Activated T-cell treated with anti-CD3 and anti-CD28 coated beads, Interleukin-2, amount 50 U/mL, for 48 hours (primary cell): ENCODE results near the gene FSTL4.

ENCODE experiments used
- DNase-seq, 2 experiments: peaks; one replicate each; pipeline ENCODE4 v3.0.0-alpha.2; 2020

Gene FSTL4

DNA sequence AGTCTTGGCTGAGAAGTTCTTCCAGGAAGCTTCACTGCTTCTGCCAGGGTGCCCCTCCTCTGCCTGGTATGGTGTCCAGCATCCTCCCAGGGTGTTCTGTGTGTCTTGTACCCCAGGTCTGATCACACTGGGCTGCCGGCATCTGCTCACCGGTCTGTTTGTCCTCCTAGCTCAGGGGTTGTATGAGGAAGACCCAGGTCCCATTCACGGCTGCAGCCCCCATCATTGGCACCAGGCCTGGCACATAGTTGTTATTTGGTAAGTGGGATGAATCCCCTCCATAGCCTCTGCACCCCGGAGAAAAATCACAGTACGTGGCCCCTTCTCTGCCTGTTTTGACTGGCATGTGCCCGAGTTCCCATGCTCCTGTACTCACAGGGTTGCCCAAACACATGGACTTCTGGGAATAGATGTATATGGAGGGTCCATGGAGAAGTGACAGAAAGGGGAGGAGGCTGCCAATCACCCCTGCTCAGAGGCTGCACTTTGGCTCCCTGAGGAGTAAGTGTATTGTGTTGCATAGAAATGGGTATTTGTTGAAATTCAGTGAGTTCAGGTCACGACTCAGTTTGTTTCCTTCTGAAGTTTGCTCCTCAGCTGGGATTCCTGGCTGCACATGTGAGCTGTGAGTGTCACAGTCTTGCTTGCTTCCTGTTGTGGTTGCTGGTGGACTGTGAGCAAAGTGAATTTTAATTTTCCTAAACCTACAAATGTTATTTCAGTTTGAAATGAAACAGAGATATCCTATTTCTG lies 464.4 kb downstream of the FSTL4 start:
- DNase-seq = no peak

GRCh38 chr5:133147411-133147810 lies 464.9 kb downstream of the FSTL4 start:
- no peak for DNase-seq
